Gastroesophageal sphincter (tissue), 4 donors: Measurements from ENCODE around the gene GABRR2. TPM values are rescaled to one million over a fixed set of nuclear protein-coding genes. Genes with fewer than 3 reads are reported as not detected.
A peak's percentile ranks its signal among the peaks of the same experiment; 100 is the strongest.
"Not testable (repeated sequence)": the region's sequence is repeated elsewhere in the genome, so short reads cannot be mapped to it uniquely, and the experiment has no call there.

Experiments
- ATAC-seq: fragments of 150-250 bp; one replicate; pipeline ENCODE4 v1.9.1; 2016; ENCODE audit warnings: mild to moderate bottlenecking, moderate library complexity
- H3K27ac ChIP-seq, 4 donors: fragments of 200-600 bp; sonication (generic) in 3 of 4; 1 replicate in 3 of 4; 2 replicates in 1 of 4; pipeline ENCODE4 v1.5.1; 2016 to 2019
- H3K27me3 ChIP-seq: fragments of 200-600 bp; sonication (generic); one replicate; pipeline ENCODE4 v1.5.1; 2019
- H3K36me3 ChIP-seq, 2 donors: fragments of 200-600 bp; sonication (generic); one replicate each; pipeline ENCODE4 v1.5.1; 2019; ENCODE audit warnings: control low read depth in 1 of 2
- H3K4me1 ChIP-seq, 3 donors: fragments of 200-600 bp; sonication (generic); 1 replicate in 2 of 3; 2 replicates in 1 of 3; pipeline ENCODE4 v1.5.1; 2016 to 2019; ENCODE audit warnings: control low read depth in 2 of 3
- H3K4me3 ChIP-seq, 2 donors: fragments of 200-600 bp; sonication (generic); one replicate each; pipeline ENCODE4 v1.5.1; 2019; ENCODE audit warnings: mild to moderate bottlenecking in 1 of 2, moderate library complexity in 1 of 2
- H3K9me3 ChIP-seq, 3 donors: fragments of 200-600 bp; sonication (generic); one replicate each; pipeline ENCODE4 v1.5.1; 2017 to 2019; ENCODE audit warnings: control low read depth in 2 of 3
- EP300 ChIP-seq: sonication (generic); formaldehyde crosslinking; IDR thresholded peaks from one replicate; pipeline ENCODE4 v1.6.1; 2017; ENCODE audit warnings: antibody characterized with exemption, mild to moderate bottlenecking
- POLR2A ChIP-seq, 2 donors: fragments of 450-650 bp; IDR thresholded peaks; one replicate each; pipeline ENCODE4 v1.6.1; 2017; ENCODE audit warnings: antibody characterized with exemption in 2 of 2, mild to moderate bottlenecking in 2 of 2, moderate library complexity in 1 of 2
- POLR2AphosphoS5 ChIP-seq: sonication (generic); formaldehyde crosslinking; IDR thresholded peaks from one replicate; pipeline ENCODE4 v1.6.1; 2017; ENCODE audit warnings: antibody characterized with exemption
- WGBS, 2 donors: methylation state at CpG; one replicate each; pipeline ENCODE4 v1.1.5; 2018; ENCODE audit warnings: low coverage in 1 of 2; 5-methylcytosine and 5-hydroxymethylcytosine counted together
- total RNA-seq, 4 donors: library from RNA; depleted of rRNA; stranded (reverse); fragments of >200 nt; gene quantifications; one replicate each; pipeline ENCODE4 v1.1.0, GENCODE V29; 2016
- TF ChIP-seq, protein P1 (sequence below), 4 experiments: fragments of 200-600 bp in 2 of 4; fragments of 450-650 bp in 2 of 4; sonication (generic) in 1 of 4; IDR thresholded peaks; one replicate each; pipeline ENCODE4 v1.5.1; 2017 to 2019; ENCODE audit warnings: antibody characterized with exemption in 4 of 4, mild to moderate bottlenecking in 2 of 4, moderate library complexity in 2 of 4

Gene GABRR2
- total RNA-seq, 4 donors from 2014 or later: 0.30 to 1.3 TPM; not detected in 2

DNA sequence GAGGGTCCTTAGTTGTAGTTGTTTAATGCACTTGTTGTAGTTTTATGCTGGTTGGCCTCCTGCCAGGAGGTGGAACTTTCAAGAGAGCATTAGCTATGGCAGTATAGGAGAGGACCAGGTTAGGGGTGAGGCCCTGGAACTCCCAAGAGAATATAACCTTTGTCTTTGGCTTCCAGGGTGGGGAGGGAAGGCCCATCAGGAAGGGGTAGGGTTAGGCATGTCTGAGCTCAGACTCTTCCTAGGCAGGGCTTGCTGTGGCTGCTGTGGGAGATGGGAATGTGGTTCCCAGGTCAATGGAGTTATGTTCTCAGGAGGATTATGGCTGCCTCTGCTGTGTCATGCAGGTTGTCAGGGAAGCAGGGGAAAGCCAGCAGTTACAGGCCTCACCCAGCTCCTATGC, 77.9 kb downstream of the GABRR2 start:
- H3K27ac ChIP-seq: no peak overlapping the region
- ATAC-seq: no peak
- no peaks in the 10 kb centered on the region for H3K27me3 ChIP-seq
- H3K9me3 ChIP-seq: no peaks in the 10 kb centered on the region
- H3K4me3 ChIP-seq: no peak overlapping the region
- no peaks in the 10 kb centered on the region for H3K4me1 ChIP-seq
- H3K36me3 ChIP-seq: no peaks in the 10 kb centered on the region
- TF ChIP-seq POLR2A (IDR thresholded peaks at IDR 0.05) (no peak), EP300 (no peak), POLR2AphosphoS5 (no peak)
- TF ChIP-seq, protein P1, sequence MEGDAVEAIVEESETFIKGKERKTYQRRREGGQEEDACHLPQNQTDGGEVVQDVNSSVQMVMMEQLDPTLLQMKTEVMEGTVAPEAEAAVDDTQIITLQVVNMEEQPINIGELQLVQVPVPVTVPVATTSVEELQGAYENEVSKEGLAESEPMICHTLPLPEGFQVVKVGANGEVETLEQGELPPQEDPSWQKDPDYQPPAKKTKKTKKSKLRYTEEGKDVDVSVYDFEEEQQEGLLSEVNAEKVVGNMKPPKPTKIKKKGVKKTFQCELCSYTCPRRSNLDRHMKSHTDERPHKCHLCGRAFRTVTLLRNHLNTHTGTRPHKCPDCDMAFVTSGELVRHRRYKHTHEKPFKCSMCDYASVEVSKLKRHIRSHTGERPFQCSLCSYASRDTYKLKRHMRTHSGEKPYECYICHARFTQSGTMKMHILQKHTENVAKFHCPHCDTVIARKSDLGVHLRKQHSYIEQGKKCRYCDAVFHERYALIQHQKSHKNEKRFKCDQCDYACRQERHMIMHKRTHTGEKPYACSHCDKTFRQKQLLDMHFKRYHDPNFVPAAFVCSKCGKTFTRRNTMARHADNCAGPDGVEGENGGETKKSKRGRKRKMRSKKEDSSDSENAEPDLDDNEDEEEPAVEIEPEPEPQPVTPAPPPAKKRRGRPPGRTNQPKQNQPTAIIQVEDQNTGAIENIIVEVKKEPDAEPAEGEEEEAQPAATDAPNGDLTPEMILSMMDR (IDR thresholded peaks at IDR 0.05): no peak

DNA sequence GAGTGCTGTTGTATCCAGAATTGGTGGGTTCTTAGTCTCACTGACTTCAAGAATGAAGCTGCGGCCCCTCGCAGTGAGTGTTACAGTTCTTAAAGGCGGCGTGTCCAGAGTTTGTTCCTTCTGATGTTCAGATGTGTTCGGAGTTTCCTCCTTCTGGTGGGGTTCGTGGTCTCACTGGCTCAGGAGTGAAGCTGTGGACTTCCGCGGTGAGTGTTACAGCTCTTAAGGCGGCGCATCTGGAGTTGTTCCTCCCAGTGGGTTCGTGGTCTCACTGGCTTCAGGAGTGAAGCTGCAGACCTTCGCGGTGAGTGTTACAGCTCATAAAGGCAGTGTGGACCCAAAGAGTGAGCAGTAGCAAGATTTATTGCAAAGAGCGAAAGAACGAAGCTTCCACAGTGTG, 81.5 kb downstream of the GABRR2 start:
- H3K9me3 ChIP-seq, H3K27me3 ChIP-seq, H3K27ac ChIP-seq, ATAC-seq, H3K36me3 ChIP-seq, H3K4me3 ChIP-seq, H3K4me1 ChIP-seq: not testable (repeated sequence)
- WGBS, 2 donors: 79 to 100% methylated on average over 2 to 8 of the region's 15 CpGs

DNA sequence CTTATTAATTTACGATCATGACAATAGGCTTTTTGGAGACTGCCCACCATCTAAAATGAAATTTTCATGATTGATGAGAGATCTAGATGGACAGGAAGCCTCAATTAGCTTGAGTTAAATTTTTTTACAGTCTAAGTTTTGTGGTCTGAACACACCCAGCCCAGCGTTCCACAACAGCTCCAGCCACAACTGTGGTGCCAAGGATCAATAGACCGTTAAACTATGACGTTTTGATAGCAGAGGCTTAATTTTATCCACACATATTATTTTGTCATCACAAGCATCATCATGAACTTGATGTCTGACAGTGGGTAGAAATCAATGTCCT, 92.4 kb downstream of the GABRR2 start:
- Histone ChIP-seq H3K27ac (peak overlapping the region in 2 of 4 donors; percentile 15 to 44), H3K4me3 (no peak overlapping the region), H3K4me1 (peaks cover 3 to 15% (median 3%) of the 10 kb centered on the region in 3 donors), H3K27me3 (no peaks in the 10 kb centered on the region), H3K9me3 (no peaks in the 10 kb centered on the region), H3K36me3 (no peaks in the 10 kb centered on the region)
- TF ChIP-seq POLR2A (IDR thresholded peaks at IDR 0.05) (no peak), POLR2AphosphoS5 (no peak), EP300 (no peak)
- TF ChIP-seq, protein P1 (IDR thresholded peaks at IDR 0.05): no peak
- 76 to 100% methylated on average over 1 to 4 of the region's 4 CpGs for WGBS, 2 donors
- ATAC-seq: no peak

DNA sequence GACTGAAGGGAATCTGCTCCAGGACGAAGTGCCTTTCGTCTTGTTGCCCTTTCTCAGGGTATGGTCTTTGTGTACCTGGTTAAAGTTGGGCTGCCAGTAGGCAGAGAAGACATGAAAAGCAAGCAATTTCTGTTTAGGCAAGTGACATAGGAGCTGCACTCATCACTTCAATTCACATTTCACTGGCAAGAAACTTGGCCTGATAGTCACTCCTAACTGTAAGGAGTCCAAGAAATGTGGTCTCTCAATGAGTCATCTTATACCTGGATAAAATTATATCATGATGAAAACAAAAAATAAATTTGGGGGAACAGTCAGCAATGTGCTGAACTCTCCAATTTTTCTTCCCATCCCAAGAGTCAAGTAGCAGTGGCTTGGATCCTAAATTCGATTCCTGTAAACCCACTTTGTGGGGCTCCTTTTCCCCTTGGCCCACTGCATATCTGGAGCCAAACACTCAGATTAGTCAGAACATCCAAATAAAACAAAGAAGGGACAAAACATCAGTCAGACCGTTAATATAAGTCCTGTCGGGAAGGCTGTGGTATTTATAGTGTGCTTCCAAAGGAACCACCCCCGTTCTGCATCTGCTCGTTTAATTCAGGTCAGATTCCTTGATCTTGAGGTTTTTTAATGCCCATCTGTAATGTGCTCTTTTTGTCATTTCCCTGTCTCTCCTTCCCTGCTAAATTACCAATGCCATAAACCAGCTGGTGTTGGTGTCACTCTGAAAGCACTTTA, 93.0 kb downstream of the GABRR2 start:
- H3K4me1 ChIP-seq: peaks cover 3 to 21% (median 3%) of the 10 kb centered on the region in 3 donors
- H3K4me3 ChIP-seq: no peak overlapping the region
- ATAC-seq: no peak
- WGBS, 2 donors: 17 to 26% methylated on average over 7 of the region's 7 CpGs
- peak overlapping the region in 2 of 4 donors; percentile 15 to 44 for H3K27ac ChIP-seq
- H3K9me3 ChIP-seq: no peaks in the 10 kb centered on the region
- H3K36me3 ChIP-seq: no peaks in the 10 kb centered on the region
- no peak for TF ChIP-seq EP300
- TF ChIP-seq POLR2A (IDR thresholded peaks at IDR 0.05): no peak
- peak; percentile 43 for TF ChIP-seq POLR2AphosphoS5
- H3K27me3 ChIP-seq: no peaks in the 10 kb centered on the region

DNA sequence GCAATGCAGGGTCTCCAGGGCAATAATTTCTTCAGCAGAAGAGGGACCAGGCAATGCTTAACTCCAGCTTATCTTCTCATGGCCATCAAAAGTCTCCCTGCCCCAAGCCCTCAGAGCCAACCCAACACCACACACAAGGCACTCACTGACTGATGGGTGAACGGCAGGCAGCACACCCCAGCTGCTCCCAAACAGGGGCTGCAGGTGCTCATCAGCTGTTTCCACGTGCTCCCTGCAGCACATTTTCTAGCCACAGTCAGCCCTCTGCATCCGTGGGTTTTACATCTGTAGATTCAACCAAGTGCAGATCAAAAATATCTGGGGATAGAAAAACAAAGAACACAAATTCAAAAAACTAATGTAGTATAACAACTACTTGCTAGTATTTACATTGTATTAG, 94.0 kb downstream of the GABRR2 start:
- ATAC-seq: no peak
- H3K27me3 ChIP-seq: no peaks in the 10 kb centered on the region
- no peaks in the 10 kb centered on the region for H3K9me3 ChIP-seq
- TF ChIP-seq POLR2AphosphoS5: no peak
- TF ChIP-seq POLR2A (IDR thresholded peaks at IDR 0.05): no peak
- TF ChIP-seq, protein P1 (IDR thresholded peaks at IDR 0.05): no peak
- TF ChIP-seq EP300: no peak
- H3K36me3 ChIP-seq: no peaks in the 10 kb centered on the region
- WGBS, 2 donors: 88% methylated on average over 3 of the region's 3 CpGs; no CpG with 5 or more reads in 1 of the 2 donors
- H3K4me1 ChIP-seq: peaks cover 3 to 22% (median 3%) of the 10 kb centered on the region in 3 donors
- H3K27ac ChIP-seq: no peak overlapping the region
- no peak overlapping the region for H3K4me3 ChIP-seq

DNA sequence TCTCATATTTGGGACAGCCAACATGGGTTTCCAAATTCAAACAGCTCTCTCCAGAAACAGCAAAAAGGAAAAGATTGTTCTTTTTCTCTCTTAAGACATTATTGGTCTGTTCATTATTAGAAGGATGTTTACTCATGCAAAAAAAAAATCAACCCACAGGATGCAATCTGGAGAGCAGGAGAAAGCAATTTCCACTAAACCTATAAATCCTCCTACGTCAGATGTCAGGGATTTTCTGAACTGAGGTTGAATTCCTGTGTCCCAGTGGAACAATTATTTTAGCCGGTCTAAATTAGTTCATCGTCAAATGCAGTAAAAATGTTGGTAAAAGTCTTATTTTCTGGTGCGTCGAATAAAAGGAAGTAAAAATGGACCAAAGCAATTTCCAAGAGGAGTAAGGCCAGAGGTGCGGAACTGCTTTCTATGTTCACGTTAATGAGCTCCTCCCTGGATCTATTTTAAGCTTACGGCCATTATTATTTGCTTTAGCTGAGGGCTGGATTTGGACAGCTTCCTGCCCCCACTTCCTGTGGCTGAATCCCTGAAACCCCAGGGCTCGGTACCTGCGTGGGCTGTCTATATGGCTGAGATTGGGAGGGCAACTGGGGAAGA, 97.7 kb downstream of the GABRR2 start, which contains the start of gene GABRR1:
GABRR1 (minus strand) TSS at position 60 of the 612 bp plus-strand sequence; CDS start at position 24, 36 bp downstream.
- ATAC-seq: no peak
- 36 to 69% methylated on average over 3 to 10 of the region's 10 CpGs for WGBS, 2 donors
- no peaks in the 10 kb centered on the region for H3K36me3 ChIP-seq
- no peaks in the 10 kb centered on the region for H3K27me3 ChIP-seq
- no peak within 1 kb of the TSS for H3K27ac ChIP-seq
- peaks cover under 1 to 19% (median 2%) of the 10 kb centered on the region in 3 donors for H3K4me1 ChIP-seq
- no peak within 1 kb of the TSS for H3K4me3 ChIP-seq
- TF ChIP-seq POLR2A (IDR thresholded peaks at IDR 0.05) (no peak), EP300 (no peak), POLR2AphosphoS5 (no peak)
- TF ChIP-seq, protein P1 (IDR thresholded peaks at IDR 0.05): no peak
- no peaks in the 10 kb centered on the region for H3K9me3 ChIP-seq
